ENCODE results near the gene NEK11.

- no peak for TF ChIP-seq CTCF (IDR thresholded peaks at IDR 0.05)
- no peak for TF ChIP-seq POLR2A (IDR thresholded peaks at IDR 0.05)
Measured at GRCh38 chr3:131125684-131126083, 99.0 kb downstream of the NEK11 start.

All from thyroid gland (tissue), 4 donors.